ELF-1 (cell line): Measurements from ENCODE around the gene ITGA1.
"Not testable (repeated sequence)": the region's sequence is repeated elsewhere in the genome, so short reads cannot be mapped to it uniquely, and the experiment has no call there.

Source experiments
- DNase-seq: peaks from one replicate; pipeline ENCODE4 v3.0.0-alpha.2; 2016; ENCODE audit warnings: low read depth, low spot score

Gene ITGA1

DNA sequence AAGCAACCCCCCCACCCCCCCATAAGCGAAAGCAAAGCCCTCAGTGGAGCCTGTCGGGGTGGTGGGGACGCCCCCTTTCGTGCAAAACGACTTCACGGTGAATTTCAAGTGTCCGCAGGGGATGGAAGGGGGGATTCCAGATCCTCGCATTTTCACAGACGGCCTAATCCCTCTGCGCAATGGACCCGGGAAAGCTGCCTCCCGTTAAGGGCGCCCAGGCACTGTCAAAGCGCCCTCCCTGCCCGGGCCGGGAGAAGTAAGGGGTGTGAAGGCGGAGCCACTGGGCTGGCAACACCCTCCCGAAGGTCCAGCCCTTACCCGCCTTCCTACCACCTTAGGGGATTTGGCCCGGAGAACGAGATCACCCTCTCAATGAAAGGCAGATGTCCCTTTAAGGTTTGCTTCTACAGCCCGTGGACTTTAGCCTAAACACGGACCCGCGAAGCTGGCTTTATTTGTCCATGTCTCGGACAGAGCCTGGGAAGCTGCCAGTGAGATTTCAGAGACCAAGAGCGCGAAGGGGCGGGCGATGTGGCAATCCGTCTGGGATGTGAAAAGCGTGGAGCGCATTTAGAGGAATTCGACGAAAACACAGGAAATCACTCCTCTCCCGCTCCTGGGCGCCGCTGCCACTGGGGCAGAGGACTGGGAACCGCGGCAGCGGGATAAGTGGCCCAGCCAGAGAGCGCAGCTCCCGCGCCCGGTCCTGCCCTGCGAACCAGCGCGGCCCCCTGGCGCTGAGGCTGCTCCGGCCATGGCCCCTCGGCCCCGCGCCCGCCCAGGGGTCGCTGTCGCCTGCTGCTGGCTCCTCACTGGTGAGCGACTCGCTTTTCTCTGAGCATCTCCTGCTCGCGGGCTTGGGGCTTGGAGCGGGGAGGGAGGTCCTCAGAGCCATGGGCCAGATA is at the start of gene ITGA1, which contains the start of gene PELO:
ITGA1 (plus strand) TSS at position 317 of the 905 bp plus-strand sequence; CDS start at position 755, 438 bp downstream.
PELO (plus strand) TSS at position 317 of the 905 bp plus-strand sequence. CDS start 12,479 bp downstream, outside the sequence.
- DNase-seq = peak; percentile 88

DNA sequence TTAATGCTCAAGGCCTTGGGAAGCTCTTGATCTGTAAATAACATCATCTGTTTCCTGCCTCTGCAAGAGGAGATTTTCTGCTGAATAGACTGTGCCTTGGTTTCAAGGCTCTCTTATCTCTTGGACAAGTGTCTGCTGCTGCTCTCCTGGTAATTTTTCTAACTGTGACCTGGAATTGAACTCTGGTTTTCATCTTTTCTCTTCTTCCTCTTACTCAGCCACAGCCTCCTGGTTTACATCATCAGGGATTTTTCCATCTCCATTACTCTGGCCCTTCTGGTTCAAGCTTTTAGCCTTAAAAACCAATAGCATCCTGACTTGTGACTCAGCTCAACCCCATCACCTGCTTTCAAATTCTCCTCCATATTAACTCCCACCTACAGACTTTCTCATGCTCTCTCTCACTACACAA is 49.6 kb upstream of the ITGA1 start:
- DNase-seq = peak; percentile 3

DNA sequence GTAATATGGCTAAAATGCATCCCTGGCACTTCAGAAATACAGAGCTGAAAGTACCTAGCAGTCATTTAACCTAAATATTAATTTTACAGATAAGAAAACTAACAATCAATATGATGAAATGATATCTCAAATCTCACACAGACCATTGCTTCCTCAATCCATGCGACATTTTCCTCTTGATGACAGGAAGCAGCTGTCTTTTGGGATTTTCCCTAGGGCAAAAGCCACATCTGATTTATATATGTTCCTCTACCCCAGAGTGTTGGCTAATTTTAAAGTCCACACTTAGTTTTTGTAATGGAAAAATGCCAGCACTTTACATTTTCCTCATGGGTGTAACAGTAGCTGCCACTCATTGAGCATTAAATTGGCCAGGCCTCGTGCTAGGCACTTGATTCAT is 47.7 kb upstream of the ITGA1 start:
- DNase-seq = no peak

DNA sequence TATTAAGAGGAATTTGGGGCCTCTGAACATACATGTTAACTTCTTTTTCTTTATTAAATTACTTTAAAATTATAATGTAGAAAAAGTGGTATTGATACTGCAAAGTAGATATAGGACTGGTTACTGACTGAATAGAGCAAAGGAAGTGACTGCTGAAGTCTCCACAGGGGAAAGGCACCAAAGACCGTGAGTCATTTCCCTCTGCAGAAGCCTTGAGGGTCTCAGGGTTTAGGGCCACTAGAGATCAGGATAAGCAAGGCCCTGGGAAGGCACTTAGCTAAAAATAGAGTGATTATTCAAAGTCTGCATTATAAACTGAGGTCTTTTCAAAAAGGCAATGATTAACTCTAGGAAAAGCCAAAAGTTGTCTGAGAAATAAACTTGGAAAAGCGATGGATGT is 44.7 kb upstream of the ITGA1 start:
- no peak for DNase-seq

DNA sequence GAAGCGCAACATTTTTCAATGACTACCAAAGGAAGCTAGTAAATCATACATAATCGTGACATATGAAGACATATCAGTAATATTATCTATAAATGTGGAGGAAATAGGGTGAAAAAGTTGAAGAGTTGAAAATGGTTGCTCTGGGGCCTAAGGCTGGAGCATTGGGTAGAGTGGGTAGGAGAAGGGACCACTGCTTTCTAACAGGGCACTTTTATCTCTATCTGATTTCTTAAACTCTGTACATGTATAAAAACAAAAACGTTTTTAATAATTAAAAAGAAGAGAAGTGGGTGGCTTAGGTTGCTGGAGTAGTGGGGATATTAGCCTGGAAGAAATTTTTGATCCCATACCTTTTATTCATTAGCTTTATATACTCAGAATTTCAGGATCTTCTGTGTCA is 44.2 kb upstream of the ITGA1 start:
- no peak for DNase-seq

DNA sequence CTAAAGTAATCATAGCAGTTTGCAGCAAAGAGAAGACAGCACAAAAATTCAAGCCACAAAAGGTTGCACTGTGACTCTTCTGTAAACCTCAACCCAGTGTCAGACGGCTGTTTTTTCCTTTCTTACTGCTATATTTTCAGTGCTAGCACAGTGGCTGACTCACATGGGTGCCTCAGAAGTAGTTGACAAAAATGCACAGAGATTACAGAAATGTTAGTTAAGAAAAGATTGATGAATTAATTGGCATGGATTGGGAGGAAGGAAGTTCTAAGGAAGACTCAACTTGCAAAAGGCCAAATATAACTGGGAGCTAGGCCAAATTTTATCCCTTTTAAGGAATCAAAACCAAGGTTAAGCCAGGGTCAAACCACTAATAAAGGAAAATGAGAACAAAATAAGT is 43.7 kb upstream of the ITGA1 start:
- no peak for DNase-seq

DNA sequence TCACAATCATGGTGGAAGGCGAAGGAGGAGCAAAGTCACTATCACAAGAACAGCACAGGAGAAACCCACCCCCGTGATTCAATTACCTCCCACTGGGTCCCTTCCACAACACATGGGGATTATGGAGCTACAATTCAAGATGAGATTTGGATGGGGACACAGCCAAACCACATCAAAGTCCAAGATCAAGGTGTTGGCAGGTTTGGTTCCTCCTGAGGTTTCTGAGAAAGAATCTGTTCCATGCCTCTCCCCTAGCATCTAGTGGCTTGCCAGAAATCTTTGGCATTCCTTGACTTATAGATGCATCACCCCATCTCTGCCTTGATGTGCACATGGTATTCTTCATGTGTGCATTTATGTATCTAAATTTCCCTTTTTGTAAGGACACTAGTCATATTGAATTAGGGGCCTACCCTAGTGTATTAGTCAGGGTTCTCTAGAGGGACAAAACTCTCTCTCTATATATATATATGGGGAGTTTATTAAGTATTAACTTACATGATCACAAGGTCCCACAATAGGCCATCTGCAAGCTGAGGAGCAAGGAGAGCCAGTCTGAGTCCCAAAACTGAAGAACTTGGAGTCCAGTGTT is 42.8 kb upstream of the ITGA1 start:
- DNase-seq = not testable (repeated sequence)

DNA sequence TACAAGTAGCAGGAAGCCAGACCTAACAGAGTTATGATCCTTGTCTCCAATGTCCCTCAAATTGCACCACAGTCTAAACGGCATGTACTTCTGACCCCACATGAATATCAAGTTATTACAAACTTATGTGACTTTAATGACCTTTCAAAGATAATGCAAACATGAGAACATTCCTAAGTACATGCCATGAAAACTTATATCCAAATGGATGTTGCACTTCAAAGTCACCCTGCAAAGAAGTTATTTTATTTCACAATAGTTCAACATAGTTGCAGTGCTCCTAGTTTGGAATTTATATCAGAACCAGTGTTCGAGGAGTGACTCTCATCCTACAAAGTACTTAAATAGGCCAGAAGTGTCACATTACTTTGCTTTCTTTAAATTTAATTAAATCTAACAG is 41.2 kb upstream of the ITGA1 start:
- DNase-seq = no peak

DNA sequence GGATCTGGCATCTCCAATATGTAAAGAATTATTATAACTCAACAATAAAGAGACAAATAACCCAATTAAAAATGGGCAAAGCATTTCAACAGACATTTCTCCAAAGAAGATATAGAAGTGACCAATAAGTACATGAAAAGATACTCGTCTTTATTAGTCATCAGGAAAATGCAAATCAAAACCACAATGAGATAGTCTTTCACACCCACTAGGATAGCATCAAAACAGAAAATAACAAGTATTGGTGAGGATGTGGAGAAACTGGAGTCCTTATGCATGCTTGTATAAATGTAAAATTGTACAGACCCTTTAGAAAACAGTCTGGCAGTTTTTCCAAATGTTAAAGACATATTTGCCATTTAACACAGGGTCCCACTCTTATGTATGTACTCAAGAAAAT is 39.1 kb upstream of the ITGA1 start:
- DNase-seq = no peak

DNA sequence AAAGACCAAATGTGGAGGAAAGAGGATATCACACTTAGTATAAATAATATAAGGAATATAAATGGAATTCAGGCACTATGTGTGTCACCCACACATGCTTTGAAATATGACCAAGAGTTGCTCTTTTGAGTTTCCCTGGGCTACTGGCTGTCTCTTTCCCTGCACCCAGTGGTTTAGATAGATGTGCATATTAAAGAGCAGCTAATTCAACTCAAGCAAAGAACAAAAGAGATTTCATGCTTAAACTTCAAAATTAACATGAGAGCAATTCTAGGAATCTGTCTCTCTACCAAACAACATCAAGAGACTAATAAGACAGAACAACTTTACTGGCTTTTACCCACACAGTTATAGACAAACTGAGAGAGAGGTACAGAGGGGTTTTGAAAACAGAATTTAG is 38.0 kb upstream of the ITGA1 start:
- no peak for DNase-seq

DNA sequence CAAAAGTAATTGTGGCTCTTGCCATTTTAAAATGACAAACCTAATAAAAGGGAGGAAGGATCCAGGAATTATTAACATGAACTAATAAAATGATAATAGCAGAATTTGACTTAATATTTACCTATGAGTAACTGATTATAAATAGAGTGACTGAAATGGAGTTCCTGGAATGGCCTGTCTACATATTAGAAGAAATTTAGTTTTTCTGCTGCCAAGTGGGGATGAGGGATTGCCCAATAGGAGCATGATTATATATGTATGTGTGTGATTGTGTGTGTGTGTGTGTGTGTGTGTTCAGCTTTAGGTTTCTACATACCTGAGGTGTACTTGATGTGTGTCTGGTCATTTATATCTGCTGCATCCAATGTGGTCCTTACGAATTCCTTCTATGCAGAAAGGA is 36.6 kb upstream of the ITGA1 start:
- DNase-seq = no peak

DNA sequence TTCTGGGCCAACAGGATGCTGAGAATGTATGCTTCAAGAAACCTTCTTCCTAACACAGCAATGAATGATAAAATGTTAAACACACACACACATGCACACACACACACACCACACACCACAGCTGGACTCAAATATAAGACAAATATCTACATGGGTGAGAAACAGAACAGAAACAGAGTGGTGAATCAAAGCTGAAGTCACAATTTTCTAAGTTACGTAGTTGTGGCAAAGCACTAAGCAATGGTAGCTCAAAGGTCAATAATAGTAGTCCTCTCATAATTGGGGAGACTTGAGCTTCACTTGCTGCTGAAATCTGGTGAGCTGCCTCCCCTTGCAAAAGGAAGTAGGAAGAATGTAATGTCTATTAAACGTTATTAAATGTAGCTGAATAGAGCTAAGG is 33.7 kb upstream of the ITGA1 start:
- no peak for DNase-seq

DNA sequence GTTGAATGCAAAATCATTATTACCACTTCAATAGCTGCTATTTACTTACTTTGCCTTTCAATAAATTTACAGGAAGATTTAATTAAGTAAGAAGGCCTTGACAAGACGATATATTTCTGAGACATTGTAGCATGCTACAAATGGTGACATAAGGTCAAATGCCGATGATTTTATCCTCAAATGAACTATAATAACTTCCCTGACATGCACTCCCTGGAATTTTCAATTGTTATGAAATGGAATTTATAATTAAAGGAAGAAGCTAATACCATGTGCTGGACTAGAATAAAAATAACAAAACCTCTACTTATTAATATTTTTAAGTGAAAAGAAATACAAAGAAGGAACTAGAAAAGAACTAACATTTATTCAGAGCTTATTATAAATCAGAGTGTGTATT is 30.2 kb upstream of the ITGA1 start:
- DNase-seq = no peak

DNA sequence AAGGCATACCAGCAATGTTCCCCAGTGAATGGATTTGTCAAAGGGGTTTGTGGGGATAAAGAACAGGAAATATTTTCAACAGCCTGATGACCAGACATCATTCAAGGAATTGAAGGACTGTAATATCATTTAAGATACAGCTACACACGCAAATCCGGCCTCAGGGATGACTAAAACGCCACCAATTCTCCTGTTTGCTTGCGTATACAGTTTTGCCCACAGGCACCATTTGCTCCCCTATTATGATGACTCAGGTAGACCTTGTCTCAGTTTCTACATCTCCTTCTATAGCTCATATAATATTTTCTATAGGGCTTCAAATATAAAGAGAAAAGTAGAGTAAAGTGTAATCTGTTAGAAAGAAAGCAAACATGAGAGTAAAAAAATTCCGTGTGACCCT is 29.7 kb upstream of the ITGA1 start:
- no peak for DNase-seq

DNA sequence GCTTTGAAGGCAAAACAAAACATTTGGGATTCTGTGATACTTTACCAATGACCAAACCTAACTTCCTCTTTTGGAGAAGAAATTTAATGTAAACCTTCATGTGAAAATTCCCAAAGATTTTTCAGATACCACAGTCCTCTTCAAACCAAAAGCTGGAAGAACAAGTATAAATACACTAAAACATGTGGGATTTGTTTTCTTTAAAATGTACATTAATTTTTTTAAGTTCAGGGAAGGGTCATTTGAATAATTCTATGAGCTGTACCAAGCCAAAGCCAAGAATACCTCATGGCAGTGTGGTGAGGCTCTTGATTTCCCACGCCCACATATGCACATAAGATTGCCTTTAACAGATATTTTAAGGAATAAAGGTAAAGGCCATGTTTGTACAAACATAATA is 28.4 kb upstream of the ITGA1 start:
- no peak for DNase-seq

DNA sequence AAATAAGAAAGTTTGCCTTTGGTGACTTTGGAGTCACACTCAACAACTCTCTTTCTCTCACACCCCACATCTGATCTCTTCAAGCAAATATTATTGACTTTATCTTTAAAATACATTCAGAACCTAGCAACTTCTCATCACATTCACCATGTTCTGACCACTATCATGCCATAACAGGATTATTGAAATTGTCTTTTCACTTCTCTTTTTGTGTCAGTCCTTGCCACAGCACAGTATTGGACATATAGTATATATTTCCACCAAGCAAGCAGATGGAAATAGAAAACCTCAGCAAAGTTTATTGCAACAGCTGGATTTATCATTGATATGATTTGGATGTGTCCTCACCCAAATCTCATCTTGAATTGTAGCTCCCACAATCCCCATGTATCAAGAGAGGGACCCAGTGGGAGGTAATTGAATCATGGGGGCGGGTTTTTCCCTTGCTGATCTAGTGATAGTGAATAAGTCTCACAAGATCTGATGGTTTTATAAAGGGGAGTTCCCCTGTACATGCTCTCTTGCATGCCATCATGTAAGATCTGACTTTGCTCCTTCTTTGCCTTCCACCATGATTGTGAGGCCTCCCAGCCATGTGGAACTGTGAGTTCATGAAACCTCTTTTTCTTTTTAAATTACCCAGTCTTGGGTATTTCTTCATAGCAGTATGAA is 26.9 kb upstream of the ITGA1 start:
- DNase-seq = no peak

DNA sequence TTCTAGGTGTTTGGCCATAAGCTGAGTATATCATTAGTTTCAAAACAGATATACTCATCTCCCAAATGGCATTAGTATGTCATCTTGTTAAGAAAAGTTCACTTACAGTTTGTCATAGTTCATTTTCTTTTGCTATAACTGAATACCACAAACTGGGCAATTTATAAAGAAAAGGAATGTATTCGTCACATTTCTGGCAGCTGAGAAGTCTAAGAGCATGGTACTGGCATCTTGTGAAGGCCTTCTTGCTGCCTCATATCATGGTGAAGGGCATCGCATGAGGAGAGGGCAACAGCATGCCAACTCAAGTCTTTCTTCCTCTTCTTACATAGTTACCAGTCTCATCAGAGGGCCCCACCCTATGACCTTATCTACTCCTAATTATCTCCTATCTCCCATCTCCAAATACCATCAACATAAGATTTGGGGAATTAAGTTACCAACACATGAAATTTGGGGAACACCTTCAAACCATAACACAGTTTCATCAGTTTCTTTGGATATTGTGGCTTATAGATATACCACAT is 20.4 kb upstream of the ITGA1 start:
- no peak for DNase-seq

DNA sequence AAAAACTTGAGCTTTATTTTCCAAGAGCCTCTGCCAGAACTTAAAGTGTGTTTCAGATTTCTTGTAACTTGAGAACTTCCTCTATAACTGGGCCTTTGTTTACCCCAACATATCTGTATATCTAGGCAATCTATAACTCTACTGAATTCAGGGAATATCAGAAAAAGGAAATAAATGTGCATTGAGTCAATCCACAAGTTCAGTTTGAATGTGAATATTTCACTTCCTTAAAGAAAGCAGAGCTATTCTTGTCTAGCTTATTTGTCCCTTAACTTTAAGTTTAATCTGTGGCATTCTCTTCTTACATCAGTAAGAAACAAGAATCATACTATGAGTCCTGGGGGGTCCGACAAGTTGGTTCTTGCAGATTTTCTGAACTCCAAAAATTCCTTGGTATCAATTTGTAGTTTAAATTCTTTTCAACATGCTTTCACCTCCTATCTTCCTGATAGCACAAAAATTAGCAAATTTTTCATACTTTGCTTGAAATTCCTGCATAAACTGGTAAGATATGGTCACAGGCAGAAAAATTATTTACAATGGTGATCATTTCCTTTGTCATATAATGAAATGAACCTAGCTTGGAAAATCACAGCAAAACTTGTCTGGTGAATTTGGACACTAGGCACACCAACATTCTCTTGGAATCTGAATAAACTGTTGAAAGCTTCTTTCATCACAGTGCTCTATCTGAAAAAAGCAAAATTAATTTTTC is 19.8 kb upstream of the ITGA1 start:
- DNase-seq = no peak

DNA sequence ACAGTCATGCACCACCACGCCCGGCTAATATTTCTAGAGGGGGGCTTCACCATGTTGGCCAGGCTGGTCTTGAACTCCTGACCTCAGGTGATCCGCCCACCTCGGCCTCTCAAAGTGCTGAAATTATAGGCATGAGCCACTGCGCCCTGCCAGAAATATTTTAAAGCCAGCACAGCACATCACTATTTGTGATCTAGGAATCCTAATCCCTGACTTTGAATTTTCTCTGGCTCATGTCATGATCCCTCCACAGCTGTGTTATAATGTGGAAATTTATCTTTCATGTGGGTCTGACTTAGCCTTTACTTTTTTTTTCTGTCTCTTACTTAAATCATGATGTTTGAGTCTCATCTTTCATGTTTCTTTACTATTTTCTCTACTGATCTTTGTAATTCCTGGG is 18.7 kb upstream of the ITGA1 start:
- DNase-seq = no peak

DNA sequence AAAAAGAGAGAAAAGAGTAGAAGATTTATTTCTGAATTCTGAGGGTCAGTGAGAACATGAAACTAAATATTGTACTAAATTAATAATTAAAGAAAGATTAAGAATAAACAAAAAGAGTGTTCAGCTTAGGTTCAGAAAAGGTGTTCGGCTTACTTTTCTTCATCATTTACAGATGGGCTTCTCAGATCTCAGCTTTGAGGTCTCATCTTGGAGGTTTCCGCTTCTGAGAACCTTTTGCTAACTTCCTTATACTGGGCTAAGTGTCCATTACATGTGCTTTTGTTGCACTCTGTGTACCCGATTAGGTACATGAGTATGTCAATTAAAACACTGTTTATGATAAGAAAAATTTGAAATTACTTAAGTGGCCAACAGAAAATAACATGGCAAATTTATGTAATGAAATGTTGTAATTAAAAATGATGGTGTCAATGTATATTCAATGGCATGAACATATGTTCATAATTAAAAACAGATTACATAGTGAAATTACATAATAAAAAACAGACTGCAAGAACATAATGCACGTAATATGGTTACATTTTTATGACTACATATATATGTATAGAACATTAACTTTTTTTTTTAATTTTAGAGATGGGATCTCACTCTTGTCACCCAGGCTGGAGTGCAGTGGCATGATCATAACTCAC is 17.3 kb upstream of the ITGA1 start:
- DNase-seq = no peak
